HG03108 (cell line): ENCODE data around the gene MIB1.
A peak's percentile ranks its signal among the peaks of the same experiment; 100 is the strongest.
"Not testable (repeated sequence)": the region's sequence is repeated elsewhere in the genome, so short reads cannot be mapped to it uniquely, and the experiment has no call there.

Experiments
- ATAC-seq: cut with Tn5 transposase; IDR thresholded peaks from one replicate; pipeline ENCODE4 v1.9.1; 2021; ENCODE audit warnings: moderate library complexity; ENCODE audit not compliant: unreplicated experiment

Gene MIB1

DNA sequence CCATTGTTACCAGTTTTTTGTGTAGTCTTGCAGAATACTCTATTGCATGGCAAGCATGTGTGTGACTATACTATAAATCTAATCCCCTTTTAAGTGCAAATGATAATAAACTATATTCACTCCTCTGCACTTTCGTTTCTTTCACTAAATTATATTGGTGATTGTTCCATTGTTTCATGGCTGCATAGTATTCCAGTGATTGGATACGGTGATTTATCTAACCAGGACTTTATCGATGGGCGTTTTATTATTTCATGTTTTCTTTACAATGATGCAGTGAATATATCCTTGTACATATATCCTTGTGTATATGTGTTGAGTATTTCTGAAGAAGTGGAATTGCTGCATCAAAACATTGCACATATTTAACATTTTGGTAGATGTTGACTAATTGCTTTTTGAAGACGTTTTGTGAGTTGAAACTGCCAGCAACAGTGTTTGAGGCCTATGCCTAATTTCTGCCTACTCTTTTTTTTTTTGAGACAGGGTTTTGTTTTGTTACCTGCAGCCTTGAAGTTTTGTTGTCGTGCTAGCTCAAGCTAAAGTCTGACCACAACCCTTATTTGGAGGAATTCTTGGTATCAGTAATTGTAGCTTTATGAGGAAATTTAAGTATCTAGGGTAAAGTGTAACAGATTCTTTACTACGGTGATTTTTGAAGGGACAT, 2.7 kb downstream of the MIB1 start:
- no peak for ATAC-seq

DNA sequence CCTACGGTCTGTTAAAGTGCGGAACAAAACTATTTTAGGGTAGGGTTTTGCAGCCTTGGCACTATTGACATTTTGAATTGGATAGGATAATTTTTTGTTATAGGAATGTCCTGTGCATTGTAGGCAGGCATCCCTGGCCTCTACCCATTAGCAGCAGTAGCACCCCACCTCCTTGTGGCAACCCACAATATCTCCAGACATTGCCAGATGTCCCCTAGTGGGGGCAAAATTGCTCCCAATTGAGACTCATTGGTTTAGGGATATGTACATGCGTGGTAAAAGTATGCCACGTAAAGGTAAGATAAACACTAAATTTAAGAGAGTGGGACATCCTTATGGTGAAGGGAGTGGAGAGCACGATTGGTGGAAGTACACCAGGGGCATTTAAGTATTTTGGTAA, 4.6 kb downstream of the MIB1 start:
- no peak for ATAC-seq

DNA sequence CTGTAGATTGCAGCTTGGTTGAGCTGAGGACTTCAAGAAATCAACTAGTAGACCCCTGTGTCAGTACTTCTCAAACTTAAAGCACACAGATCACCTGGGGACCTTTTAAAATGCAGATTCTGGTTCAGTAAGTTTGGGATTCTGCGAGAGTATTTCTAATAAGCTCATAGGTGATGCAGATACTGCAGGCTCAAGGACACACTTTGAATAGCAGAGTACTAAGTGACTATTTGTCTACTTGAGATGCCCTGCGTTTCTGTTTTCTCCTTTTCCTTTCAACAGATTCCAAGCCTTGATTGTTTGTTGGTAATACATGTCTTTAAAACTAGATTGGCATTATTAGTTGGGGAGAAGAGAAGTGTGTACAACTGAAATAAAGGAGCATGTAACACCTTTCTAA, 6.7 kb downstream of the MIB1 start:
- ATAC-seq: no peak

DNA sequence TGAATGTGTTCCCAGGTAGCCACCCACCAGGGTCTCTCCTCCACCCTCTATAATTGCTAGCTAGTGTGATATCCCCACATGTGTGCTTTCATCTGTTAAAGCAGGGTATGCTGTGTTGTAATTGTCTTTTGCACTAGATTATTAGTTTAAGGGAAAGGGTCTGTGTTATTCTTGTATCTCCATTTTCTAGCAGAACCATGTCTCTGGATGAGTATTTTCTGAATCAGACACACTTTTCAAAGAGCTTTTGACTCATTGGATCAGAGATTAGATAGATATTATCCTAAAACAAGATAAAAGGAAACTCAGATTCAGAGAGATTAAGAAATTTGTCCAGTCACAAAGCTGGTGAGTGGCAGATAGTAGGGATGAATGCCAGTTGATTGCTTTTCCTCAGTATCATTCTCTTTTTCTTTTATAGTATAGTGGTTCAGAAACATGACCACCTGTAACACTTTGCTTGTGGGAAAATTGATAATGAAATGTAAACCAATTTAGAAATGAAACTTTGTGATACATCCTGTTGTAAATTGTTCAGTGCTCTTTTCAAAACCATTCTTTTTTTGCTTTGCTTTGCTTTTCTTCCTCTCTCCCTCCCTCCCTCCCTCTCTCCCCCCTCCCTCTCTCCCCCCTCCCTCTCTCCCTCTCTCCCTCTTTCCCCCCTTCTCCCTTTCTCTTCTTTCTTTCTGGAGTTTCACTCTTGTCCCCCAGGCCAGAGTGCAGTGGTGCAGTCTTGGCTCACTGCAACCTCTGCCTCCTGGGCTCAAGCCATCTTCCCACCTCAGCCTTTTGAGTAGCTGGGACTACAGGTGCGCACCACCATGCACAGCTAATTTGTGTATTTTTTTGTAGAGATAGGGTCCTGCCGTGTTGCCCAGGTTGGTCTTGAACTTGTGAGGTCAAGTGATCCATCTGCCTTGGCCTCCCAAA, 7.4 kb downstream of the MIB1 start:
- ATAC-seq: no peak

DNA sequence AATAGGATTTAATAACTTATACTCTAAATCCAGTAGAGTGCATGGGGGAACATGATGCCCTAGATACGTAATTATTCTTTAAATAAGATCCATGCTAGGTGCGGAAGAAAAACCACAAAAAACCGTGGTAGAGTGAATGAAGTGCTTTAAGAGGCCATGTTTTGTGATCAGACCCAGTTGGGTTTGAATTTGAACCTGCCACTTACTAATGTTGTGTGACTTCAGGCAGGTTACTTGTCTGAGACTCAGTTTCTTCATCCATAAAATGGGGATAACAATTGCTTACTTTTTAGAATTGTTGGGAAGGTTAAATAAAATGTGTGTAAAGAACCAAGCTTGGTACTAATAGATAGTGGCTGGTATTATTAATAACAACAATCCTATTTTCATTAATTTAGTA, 17.2 kb downstream of the MIB1 start:
- ATAC-seq: no peak

DNA sequence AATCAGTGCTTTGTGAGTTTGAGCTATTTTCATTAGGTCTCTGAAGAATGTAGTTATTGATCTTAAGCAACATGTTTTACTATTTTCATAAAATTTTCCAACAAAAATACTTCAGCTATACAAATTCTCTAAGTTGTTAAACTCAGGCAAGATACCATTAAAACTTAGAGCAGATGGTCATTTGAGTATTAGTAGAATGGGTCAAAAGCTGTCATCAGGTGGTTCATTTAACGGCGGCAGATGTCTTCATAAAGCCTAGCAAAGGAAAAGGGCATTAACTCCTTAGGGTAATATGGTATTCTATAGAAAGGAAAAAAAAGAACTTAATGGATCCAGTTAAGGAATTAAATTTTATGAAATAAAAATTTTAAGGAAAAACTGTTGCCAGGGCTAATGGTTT, 19.2 kb downstream of the MIB1 start:
- no peak for ATAC-seq

DNA sequence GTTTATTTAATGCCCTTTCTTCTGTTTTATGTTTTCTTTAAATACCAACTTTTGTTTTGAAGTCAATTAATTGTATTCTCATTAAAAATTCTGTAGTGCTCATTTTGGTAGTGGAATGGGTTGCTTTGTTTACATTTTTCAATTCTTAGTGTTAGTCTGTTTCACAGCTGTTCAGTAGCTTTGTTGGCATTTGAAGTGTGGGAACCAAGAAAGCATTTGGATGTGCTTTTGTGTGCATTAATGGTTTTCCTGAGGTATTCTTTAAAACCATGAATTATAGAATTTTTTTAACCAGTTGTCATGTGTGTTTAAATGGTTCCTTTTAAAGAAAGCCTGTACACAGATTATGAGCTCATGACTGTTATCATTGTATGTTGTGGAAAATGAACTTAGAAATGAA, 19.7 kb downstream of the MIB1 start:
- no peak for ATAC-seq

DNA sequence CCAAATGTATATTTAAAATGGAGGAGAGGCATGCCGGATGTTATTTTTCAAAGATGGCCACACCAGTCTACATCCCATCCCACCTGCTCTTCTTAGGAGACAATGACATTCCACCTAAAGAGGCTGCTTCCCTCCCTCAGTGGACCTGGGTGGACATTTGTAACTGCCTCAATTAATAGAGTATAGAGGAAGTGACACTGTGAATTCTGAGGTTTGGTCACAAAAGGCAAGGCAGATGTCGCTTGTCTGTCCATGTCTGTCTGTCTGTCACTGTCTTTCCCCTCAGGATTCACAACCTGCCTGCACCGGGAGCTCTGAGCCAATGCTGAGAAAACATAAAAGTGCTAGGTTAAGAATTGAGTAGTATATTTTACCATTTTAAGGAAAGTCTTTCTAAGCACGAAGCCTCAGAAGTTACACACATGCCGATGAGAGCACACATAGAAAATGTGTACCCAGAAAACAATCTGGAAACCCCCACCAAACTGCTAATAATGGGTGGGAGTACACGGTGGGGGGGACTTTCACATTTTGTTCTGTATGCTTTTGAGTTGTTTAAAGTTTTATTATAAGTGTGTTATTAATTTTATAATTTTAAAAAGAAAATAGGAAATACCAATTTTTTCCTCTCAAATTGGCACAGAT, 21.0 kb downstream of the MIB1 start:
- ATAC-seq: no peak

DNA sequence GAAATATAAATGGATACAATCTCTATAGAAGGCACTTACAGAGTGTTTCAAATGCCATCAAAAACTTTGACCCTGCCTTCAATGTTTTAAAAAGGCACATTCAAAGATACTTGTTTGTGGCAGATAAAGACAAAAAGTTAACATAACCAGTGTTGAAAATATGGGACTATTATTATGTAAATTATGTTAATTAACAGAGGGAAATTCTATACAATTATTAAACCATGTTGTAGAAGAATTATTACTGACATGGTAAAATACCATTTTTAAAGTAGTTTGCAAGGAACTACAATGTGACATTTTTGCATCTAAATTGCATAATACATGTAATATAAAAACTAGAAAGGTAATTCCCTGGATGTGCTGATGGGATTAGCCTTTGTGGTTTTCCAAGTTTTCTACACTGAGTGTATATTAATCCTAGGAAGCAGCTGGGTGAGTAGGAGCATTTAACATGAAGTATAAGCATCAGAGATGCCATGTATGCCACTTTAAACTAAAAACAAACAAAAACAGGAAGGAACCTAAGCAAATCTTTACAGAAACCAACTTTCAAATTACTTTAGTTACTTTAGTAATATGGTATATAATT, 21.7 kb downstream of the MIB1 start:
- ATAC-seq: no peak

DNA sequence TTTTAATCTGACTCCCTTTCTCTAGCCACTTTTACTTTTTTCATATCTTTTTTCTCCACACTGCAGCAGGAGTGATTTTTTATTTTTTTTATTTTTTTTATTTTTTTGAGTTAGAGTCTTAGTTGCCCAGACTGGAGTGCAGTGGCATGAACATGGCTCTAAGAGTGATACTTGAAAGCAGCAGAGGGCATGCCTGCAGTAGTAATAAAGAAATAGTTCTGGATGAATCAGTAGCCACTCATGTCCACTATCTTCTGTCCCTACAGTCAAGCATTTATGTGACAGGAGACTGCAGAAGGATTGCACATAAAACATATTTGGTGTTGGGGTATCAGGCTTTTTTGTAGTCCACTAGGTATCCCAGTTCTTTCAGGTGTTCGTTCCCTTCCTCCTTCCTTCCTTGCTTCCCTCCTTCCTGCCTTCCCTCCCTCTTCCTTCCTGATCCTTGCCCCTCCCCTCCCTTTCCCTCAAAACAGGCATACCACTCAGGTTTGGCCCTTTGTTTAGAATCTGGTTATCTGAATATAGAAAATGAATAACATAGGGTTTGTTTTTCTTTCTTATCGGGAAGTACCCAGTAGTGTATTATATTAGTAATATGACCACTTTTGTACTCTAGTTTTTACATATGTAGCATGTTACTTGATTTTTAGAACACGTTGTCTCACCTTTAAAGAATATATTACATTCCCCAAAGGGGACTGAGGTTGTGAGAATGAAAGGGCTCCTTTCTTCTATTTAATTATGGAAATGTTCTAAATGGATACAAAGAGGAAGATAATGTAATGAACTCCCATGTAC, 23.5 kb downstream of the MIB1 start:
- ATAC-seq: no peak

DNA sequence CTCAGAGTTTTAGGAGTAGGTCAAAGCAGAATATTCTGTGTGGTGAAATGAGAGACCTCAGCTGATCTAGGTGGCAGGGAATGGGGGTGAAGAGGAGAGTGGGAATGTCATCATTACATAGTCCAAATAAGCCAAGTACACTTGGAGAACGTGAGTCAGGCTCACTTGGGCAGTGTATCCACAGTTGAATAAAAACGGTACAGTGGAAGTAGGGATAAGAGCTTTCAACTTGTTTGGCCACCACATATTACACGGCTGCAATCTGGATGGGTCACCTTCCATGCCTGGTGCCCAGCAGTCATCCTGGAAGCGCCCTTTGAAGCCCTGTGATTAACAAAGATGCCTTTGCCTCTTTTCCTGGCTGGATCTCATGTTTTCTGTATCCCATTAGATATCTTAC, 28.6 kb downstream of the MIB1 start:
- no peak for ATAC-seq

DNA sequence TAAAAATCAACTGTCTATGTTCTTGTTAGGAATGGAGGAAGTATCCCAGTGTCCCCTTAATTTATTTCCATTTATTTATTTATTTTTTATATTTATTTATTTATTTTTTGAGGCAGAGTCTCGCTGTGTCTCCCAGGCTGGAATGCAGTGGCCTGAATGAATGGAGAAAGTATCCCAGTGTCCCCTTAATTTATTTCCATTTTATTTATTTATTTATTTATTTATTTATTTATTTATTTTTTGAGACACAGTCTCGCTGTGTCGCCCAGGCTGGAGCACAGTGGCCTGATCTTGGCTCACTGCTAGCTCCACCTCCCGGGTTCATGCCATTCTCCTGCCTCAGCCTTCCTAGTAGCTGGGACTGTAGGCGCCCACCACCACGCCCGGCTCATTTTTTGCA, 34.1 kb downstream of the MIB1 start:
- no peak for ATAC-seq

DNA sequence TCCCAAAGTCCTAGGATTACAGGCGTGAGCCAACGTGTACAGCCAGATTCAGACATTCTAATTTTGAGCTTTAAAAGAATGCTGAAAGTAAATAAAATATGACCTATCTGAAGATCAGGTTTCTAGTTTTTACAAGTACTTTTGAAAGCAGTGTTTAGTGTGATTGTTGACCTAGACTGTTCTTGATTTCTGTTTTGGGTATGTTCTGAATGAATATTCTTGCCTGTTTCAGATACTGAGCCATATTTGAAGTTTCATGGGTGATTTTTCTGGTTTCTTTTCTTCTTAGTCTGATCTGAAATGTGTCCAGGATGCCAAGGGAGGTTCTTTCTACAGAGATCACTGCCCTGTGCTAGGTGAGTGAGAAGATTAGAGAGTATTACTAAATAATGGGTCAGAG, 37.2 kb downstream of the MIB1 start:
- ATAC-seq: peak; percentile 46

DNA sequence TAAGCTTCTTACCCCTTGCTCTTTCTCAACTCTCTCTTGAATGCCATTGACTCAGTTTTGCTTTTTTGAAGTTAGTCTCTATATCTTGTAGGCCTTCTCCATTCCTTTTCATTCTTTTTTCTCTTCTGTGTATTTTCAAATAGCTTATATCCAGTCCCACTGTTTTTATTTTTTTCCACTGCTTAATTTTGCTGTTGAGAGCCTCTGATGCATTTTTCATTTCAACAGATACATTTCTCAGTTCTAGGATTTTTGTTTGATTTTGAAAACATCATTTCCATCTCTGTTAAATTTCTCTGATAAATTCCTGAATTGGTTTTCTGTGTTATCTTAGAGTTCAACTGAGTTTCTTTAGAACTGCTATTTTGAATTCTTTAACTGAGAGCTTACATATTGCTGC, 45.9 kb downstream of the MIB1 start:
- ATAC-seq: no peak

DNA sequence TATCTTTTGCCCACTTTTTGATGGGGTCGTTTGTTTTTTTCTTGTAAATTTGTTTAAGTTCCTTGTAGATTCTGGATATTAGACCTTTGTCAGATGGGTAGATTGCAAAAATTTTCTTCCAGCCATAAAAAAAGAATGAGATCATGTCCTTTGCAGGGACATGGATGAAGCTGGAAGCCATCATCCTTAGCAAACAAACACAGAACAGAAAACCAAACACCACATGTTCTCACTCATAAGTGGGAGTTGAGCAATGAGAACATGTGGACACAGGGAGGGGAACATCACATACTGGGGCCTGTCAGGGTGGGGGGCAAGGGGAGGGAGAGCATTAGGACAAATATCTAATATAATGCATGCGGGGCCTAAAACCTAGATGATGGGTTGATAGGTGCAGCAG, 55.5 kb downstream of the MIB1 start:
- ATAC-seq: not testable (repeated sequence)

DNA sequence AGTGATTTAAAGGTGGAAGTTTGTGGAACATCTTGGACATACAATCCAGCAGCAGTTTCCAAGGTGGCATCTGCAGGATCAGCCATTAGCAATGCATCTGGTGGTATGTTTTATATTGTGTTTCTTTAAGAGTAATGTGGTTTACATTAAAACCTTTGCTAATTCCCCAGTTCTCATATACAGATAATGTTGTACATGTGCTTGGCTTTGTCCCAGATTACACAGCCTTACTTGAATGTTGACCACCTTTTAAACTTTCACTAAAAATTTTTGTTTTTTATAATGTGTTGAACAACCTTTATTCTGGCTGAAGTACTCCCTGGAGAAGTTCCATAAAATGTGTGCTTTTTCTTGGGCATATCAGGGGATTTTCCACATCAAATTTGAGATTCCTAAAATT, 57.5 kb downstream of the MIB1 start:
- ATAC-seq: no peak

DNA sequence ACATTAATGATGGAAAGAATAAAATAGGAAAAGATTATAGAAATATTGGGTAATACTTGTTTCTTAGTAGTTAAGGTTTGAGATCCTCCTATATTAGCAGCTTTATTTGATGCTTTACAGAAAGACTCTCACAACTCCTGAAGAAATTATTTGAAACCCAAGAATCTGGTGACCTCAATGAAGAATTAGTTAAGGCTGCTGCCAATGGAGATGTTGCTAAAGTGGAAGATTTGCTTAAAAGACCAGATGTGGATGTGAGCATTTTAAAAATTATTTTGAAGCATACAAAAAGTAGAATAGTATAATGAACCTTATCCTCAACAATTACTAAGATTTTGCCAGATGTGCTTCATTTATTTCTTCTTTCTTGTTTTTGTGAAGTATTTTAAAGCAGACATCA, 59.1 kb downstream of the MIB1 start:
- ATAC-seq: no peak

DNA sequence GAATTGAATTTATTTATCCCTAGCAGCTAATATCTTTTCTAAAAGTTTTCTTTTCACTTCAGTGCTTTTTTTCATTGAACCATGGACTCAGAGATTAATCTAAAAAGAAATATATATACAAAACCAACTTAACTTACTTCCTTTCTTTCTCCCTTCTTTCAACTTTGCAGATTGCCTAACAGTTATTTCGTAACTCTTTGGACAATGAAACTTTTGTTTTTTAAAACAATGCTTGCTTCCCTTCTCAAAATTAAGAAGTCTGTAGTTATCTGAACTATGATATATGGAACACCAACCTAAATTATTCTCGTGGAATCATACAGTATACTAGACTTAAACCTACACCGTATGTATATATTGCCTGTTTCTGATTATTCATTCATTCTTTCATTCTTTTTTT, 62.9 kb downstream of the MIB1 start:
- ATAC-seq: no peak

DNA sequence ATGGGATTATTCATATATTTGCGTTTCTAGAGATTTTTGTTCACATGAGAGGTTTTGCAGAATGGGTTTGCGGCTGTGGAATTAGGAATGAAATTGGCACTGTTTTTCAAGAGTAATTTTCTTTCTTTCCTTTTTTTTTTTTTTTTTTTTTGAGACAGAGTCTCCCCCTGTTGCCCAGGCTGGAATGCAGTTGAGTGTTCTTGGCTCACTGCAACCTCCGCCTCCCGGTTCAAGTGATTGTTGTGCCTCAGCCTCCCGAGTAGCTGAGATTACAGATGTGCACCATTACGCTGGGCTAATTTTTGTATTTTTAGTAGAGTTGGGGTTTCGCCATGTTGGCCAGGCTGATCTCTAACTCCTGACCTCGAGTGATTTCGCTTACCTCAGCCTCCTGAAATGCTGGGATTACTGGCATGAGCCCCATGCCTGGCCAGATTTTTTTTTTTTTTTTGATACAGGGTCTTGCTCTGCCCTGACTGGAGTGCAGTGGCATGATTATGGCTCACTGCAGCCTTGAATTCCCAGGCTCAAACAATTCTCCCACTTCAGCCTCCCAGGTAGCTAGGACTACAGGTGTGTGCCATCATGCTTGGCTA, 65.3 kb downstream of the MIB1 start:
- ATAC-seq: no peak

DNA sequence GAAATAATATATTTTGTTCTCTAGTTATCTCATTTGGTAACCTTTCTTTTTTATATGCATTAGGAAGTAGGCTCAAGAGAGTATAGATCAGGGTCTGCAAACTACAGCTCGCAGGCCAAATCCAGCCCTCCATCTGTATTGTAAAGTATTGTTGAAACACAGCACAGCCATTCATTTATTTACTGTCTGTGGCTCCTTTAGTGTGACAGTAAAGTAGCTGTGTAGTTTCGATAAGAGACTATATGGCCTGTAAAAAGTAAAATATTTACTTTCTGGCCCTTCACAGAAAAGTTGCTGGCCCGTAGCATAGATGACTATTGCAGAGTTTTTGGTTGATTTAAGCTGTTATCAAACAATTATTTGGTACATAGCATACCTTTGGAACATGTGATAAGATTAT, 67.6 kb downstream of the MIB1 start:
- no peak for ATAC-seq
